ENCODE data around the gene PKD2L2.

DNA sequence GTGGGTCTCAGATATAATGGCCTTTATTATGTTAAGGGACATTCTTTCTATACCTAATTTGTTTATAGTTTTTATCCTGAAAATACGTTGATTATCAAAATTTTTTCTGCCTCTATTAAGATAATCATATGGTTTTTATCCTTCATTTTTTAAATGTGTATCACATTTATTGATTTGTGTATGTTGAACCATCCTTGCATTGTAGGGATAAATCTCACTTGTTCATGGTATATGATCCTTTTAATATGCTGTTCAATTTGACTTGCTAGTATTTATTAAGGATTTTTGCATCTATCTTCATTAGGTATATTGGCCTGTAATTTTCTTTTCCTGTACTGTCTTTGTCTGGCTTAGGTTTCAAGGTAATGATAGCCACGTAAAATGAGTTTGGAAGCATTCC lies 25.5 kb downstream of the PKD2L2 start:
- TF ChIP-seq, protein P1, sequence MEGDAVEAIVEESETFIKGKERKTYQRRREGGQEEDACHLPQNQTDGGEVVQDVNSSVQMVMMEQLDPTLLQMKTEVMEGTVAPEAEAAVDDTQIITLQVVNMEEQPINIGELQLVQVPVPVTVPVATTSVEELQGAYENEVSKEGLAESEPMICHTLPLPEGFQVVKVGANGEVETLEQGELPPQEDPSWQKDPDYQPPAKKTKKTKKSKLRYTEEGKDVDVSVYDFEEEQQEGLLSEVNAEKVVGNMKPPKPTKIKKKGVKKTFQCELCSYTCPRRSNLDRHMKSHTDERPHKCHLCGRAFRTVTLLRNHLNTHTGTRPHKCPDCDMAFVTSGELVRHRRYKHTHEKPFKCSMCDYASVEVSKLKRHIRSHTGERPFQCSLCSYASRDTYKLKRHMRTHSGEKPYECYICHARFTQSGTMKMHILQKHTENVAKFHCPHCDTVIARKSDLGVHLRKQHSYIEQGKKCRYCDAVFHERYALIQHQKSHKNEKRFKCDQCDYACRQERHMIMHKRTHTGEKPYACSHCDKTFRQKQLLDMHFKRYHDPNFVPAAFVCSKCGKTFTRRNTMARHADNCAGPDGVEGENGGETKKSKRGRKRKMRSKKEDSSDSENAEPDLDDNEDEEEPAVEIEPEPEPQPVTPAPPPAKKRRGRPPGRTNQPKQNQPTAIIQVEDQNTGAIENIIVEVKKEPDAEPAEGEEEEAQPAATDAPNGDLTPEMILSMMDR (IDR thresholded peaks at IDR 0.05), result no peak
- no peak for TF ChIP-seq POLR2A (IDR thresholded peaks at IDR 0.05)
